NT2/D1 (cell line): ENCODE results near the gene NOC3L.

Source experiments
- YY1 ChIP-seq: IDR thresholded peaks from 2 replicates; pipeline ENCODE4 v1.6.1; 2011; ENCODE audit not compliant: insufficient read length, insufficient read depth
- ZNF274 ChIP-seq: IDR thresholded peaks from 2 replicates; pipeline ENCODE4 v1.6.1; 2011; ENCODE audit warnings: mild to moderate bottlenecking, low read depth, low read length

GRCh38 chr10:94307046-94307615 is 55.6 kb downstream of the NOC3L start:
- TF ChIP-seq ZNF274 (no peak), YY1 (no peak)
